ENCODE measurements around the gene ZNF32.

DNA sequence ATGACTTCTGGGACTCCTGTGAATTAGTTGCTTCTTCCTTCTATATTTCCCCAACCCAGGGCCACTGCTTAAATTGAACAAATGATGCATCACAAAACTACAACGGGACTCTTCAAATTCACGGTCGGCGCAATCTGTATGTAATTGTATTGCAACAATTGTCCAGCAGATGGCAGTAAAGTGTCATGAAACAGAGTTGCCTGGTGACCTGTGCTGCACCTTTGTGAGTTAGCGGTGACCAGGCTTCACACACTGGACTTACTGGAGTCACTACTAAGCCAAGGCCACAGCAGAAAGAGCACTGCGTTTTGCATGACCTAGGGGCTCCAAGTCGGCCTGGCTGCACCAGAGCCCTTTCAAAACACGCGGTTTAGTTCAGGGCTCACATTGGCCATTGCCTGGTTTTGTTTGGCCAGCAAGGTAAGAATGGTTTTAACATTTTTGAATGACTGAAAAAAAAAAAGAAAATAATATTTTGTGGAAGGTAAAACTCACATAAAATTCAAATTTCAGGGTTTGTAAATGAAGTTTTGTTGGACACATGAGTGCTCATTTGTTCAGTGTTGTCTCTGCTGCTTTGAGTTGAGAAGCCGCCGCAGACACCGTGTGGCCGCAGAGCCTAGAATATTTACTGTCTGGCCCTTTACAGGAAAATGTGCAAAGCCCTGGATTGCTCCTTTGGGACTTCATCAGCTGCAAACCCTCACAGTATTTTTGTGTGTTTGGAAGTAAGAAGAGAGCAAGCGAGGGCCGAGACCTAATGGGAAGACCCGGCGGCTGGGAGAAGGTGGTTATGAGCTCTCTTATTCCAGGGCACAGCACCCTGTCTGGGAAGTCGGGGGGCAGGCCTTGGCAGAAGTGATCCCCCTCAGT is 23.2 kb upstream of the ZNF32 start:
- TF ChIP-seq CTCF (IDR thresholded peaks at IDR 0.05) (peak; percentile 65 to 78), POLR2A (IDR thresholded peaks at IDR 0.05) (no peak), EP300 (IDR thresholded peaks at IDR 0.05) (no peak), POLR2AphosphoS5 (IDR thresholded peaks at IDR 0.05) (no peak)
